SJSA1 (cell line): ENCODE measurements around the gene SLC38A1. TPM values are rescaled to one million over a fixed set of nuclear protein-coding genes. Genes with fewer than 3 reads are reported as not detected.
"Not testable (repeated sequence)": the region's sequence is repeated elsewhere in the genome, so short reads cannot be mapped to it uniquely, and the experiment has no call there.

Experiments
- DNase-seq, 2 experiments: peaks; one replicate each; pipeline ENCODE4 v3.0.0-alpha.2; 2015 to 2020; ENCODE audit warnings: low spot score in 2 of 2, low read depth in 1 of 2
- H3K27ac ChIP-seq: fragments of 250-450 bp; sonication (Bioruptor Pico); 2 replicates; pipeline ENCODE4 v1.5.1; 2020; ENCODE audit warnings: mild to moderate bottlenecking, moderate library complexity
- H3K27me3 ChIP-seq: fragments of 250-450 bp; sonication (Bioruptor Pico); replicated peaks from 2 replicates; pipeline ENCODE4 v1.5.1; 2020; ENCODE audit warnings: mild to moderate bottlenecking, moderate library complexity
- H3K36me3 ChIP-seq: fragments of 250-450 bp; sonication (Bioruptor Pico); 2 replicates; pipeline ENCODE4 v1.5.1; 2020; ENCODE audit warnings: mild to moderate bottlenecking
- H3K4me1 ChIP-seq: fragments of 250-450 bp; sonication (Bioruptor Pico); replicated peaks from 2 replicates; pipeline ENCODE4 v1.6.1; 2021; ENCODE audit warnings: mild to moderate bottlenecking
- H3K4me3 ChIP-seq: fragments of 250-450 bp; sonication (Bioruptor Pico); 2 replicates; pipeline ENCODE4 v1.5.1; 2020; ENCODE audit warnings: mild to moderate bottlenecking
- H3K9me3 ChIP-seq: fragments of 250-450 bp; sonication (Bioruptor Pico); replicated peaks from 2 replicates; pipeline ENCODE4 v1.5.1; 2020; ENCODE audit warnings: mild to moderate bottlenecking
- total RNA-seq: library from RNA; depleted of rRNA; stranded (reverse); fragments of >200 nt; shearing (Covaris generic); gene quantifications from 2 replicates; pipeline ENCODE4 v1.2.3, GENCODE V29; 2014

SLC38A1 gene
- total RNA-seq, 1 experiment from 2014 or later, result 15.6 TPM

DNA sequence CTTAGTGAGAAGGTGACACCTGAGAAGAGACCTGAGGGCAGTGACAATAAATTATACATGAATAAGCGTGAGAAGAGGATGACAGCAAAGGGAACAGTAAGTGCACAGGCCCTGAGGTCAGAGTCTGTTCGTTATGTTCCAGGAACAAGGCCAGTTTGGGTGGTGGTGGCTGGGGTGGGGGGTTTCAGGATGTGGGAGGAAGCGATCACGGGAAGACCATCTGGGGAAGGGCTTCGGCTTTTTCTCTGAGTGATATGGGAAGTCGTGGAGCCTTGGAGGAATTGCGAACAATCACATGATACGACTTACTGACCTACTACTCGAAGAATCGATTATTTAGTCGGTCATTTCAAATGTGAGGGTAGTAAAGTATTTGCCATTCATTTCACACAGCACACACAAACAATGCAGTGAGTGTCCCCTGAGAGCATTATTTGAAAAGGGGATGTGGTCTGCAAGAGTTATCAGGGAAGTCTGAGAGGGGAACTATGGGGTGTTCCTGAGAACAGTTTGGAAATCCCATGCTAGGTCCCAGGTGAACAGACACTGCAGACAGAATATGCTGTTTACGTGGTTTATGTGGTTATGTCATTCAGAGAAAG, 94.7 kb downstream of the SLC38A1 start:
- no peak overlapping the region for H3K4me3 ChIP-seq

DNA sequence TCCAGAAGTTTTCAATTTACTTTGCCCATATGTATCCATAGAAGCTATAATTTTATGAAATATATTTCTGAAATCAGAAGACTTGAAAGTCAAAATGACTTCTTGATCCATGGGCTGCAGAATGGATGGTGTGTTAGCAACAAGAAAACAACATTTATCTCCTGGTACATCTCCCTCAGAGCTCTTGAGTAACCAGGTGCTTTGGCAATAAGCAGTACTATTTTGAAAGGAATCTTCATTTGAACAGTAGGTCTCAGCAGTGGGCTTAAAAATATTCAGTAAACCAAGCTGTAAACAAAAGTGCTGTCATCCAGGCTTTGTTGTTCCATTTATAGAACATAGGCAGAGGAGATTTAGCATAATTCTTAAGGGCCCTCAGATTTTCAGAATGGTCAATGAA, 100.4 kb downstream of the SLC38A1 start:
- no peak for DNase-seq
- Histone ChIP-seq H3K9me3 (no peaks in the 10 kb centered on the region; the same call in 1 of the 2 replicates), H3K4me3 (no peak overlapping the region), H3K4me1 (no peaks in the 10 kb centered on the region), H3K27ac (no peak overlapping the region), H3K36me3 (no peaks in the 10 kb centered on the region), H3K27me3 (0 out of 2 replicates have a peak, but pooled peaks cover 2% of the 10 kb centered on the region)

More for the DNA sequence above, 94.7 kb downstream of the SLC38A1 start:
- Histone ChIP-seq H3K9me3 (no peaks in the 10 kb centered on the region), H3K4me1 (no peaks in the 10 kb centered on the region), H3K27ac (no peak overlapping the region), H3K36me3 (no peaks in the 10 kb centered on the region), H3K27me3 (no peaks in the 10 kb centered on the region)
- no peak for DNase-seq

DNA sequence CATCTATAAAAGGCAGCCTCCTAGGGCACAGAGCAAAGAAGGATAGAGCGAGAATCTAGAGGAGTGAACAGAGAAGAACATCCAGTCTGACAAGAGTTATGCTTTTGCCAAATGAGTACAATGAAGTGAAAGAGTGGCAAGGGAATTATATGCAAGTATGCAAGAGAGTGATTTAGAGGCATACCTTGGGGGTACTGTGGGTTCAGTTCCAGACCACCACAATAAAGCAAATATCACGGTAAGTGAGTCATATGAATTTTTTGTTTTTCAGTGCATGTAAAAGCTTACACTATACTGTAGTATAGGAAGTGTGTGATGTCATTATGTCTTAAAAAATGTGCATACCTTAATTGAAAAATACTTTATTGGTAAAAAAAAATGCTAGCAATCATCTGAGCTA, 101.4 kb downstream of the SLC38A1 start:
- Histone ChIP-seq H3K9me3 (no peaks in the 10 kb centered on the region; the same call in 1 of the 2 replicates), H3K27ac (no peak overlapping the region), H3K4me1 (no peaks in the 10 kb centered on the region), H3K36me3 (no peaks in the 10 kb centered on the region), H3K4me3 (no peak overlapping the region), H3K27me3 (0 out of 2 replicates have a peak, but pooled peaks cover 2% of the 10 kb centered on the region)
- DNase-seq, result no peak

DNA sequence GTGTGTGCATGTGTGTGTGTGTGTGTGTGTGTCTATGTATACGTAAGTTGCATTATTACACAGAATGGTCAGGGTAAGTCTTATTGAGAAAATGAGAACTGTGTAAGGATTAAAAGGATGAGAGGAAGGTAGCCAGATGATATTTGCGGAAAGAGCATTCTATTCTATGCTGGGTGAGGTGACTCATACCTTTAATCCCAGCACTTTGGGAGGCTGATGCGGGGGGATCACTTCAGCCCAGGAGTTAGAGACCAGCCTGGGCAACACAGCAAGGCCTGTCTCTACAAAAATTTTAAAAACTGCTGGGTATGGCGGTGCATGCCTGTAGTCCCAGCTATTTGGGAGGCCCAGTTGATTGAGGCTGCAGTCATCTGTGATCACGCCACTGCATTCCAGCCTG, 103.7 kb downstream of the SLC38A1 start:
- Histone ChIP-seq H3K4me1 (no peaks in the 10 kb centered on the region), H3K27ac (no peak overlapping the region), H3K27me3 (0 out of 2 replicates have a peak, but pooled peaks cover 2% of the 10 kb centered on the region), H3K4me3 (no peak overlapping the region), H3K36me3 (no peaks in the 10 kb centered on the region), H3K9me3 (no peaks in the 10 kb centered on the region; the same call in 1 of the 2 replicates)
- no peak for DNase-seq

DNA sequence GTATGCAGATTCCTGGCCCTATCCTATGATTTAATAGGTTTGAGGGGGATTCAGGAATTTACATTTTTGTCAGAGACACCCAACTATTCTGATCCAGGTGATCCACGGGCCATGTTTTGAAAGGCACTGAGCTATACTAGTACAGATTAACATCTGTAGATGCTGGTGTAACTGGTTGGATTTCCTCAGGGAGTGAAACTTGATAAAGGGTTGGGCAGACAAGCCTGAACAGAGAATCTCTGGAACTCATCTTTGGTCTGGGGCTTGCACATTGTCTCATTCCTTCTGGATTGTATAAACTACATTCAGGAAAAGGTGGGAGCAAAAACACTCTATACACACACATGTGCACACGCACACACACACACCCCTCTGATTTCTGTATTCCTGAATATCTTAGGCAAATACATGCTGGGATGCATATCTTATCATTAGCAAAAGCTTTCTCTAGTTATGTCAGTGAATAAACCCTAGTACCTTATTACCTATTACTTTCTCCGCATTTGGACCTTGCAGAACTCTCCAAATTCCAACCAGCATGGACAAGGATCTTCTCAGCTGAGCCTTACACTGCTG, 104.6 kb downstream of the SLC38A1 start:
- no peak for DNase-seq
- Histone ChIP-seq H3K4me3 (no peak overlapping the region), H3K9me3 (no peaks in the 10 kb centered on the region; the same call in 1 of the 2 replicates), H3K4me1 (no peaks in the 10 kb centered on the region), H3K27me3 (0 out of 2 replicates have a peak, but pooled peaks cover 2% of the 10 kb centered on the region), H3K27ac (no peak overlapping the region), H3K36me3 (no peaks in the 10 kb centered on the region)

DNA sequence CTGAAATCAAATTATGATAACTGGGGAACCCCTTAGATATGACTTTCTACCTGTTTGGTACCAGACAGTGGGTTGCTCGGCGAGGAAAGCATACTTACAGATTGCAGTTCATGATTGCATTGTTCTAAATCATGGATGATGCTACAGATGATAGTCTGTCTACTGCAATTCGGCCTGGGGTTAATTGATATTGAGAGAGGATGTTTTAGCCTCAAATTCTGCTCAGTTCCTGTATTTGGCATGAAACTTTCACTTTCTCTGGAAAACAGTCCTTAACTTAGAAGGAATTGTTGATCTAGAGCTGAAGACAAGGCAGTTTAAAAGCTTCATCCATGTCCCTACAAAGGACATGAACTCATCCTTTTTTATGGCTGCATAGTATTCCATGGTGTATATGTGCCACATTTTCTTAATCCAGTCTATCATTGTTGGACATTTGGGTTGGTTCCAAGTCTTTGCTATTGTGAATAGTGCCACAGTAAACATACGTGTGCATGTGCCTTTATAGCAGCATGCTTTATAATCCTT, 106.2 kb downstream of the SLC38A1 start:
- not testable (repeated sequence) for H3K27me3 ChIP-seq, H3K9me3 ChIP-seq, DNase-seq, H3K36me3 ChIP-seq, H3K4me1 ChIP-seq, H3K4me3 ChIP-seq, H3K27ac ChIP-seq

DNA sequence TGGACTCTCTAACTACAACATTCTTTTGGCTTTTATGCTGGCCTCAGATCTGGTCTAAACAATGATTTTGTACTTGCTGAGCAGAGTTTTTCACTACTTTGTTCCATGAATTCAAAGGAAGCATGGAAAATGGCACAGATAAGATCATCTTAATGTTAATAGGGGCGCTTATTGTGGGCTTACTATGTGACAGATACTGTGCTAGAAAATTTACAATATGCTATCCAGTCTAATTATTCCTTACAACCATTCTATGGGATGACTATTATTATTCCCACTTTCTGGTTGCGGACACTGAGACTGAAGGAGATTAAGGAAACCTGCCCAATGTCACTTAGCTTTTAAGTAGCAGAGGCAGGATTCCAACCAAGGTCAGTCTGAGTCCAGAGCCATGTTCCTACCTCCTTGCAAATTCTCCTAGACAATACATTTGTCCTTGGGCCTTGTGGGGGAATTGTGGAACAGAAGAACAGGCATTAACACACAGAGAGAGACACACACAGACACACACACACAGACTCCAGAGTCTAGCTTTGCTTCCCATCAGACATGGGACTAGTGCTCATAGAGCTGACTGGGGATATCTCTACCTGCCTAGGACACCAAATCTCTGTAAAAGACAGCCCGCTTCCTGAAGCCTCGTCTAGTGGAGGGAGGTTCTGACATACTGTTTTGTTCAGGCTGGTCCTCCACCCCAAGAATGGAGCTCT, 107.7 kb downstream of the SLC38A1 start:
- Histone ChIP-seq H3K27ac (no peak overlapping the region), H3K4me1 (no peaks in the 10 kb centered on the region), H3K27me3 (no peaks in the 10 kb centered on the region), H3K9me3 (no peaks in the 10 kb centered on the region), H3K4me3 (no peak overlapping the region), H3K36me3 (no peaks in the 10 kb centered on the region)
- DNase-seq, result no peak

DNA sequence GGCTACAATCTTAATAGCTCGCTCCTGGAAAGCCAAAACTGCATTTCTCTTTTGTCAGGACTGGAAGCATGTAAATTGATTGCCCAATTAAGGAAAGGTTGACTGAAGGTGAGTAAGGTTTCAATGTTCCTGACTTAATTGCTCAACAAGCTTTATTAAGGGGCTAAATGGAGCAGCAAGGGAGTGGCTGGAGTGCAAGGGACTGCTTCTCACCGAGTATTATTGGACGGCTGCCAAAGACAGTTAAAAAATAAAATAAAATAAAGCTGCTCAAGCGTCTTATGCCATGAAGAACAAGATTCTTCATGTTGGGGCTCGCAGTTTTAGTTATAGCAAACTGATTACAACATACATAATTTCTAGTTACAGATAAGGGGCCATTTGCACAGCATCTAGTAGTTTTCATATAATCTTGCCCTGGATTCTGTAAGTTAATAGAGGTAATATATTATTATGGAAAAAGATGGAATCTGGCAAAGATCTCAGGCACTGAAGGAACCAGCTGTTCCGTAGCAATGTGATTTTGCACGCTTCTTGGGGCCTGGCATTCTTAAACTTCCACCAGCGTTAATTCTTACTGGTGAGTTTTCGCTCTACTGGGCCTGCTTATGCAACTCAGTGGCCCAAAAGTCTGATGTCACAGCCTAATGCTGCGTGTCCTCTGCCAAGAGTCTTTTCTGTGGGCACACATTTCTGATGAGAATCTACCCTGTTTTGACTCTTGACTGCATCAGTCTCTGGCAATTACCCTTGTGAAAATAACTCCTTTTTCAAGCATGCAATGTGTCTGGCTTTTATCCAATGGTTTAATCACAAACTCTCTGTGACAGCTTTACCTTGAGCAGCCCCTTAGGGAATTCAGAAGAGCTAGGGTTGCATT, 108.5 kb downstream of the SLC38A1 start:
- Histone ChIP-seq H3K4me1 (no peaks in the 10 kb centered on the region), H3K36me3 (no peaks in the 10 kb centered on the region), H3K4me3 (no peak overlapping the region), H3K27me3 (no peaks in the 10 kb centered on the region), H3K9me3 (no peaks in the 10 kb centered on the region), H3K27ac (no peak overlapping the region)
- no peak for DNase-seq

DNA sequence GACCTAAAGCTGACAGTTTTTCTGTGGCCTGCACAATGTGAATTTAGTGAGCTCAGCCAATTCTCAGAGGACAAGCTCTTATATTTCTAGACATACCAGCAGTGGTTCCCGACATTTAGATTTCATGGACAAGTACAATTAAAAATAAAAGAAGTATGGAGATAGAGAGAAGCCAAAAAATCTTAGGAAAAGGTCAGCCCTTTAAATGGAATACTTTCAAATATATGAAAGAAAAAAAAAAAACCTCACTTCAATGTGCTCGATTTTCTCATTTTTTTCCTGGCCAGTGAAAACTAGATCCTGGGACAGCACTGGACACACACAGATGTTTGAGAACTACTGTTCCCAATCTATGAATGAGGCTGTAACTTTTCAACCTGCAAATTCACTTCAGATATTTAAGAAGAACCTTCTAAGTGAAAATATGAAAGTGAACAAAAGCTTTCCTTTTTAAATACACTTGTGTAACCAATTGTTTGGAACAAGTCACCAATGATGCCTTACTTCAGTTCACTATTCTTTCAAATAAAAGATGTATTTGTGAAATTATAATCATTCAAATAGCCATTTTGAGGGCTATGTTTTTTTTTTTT, 109.4 kb downstream of the SLC38A1 start:
- H3K4me1 ChIP-seq, result peaks cover under 1% of the 10 kb centered on the region; the same call in 1 of the 2 replicates
- no peak overlapping the region for H3K27ac ChIP-seq
- H3K4me3 ChIP-seq, result no peak overlapping the region
- H3K9me3 ChIP-seq, result no peaks in the 10 kb centered on the region
- no peaks in the 10 kb centered on the region for H3K36me3 ChIP-seq
- H3K27me3 ChIP-seq, result no peaks in the 10 kb centered on the region
- DNase-seq, result no peak

DNA sequence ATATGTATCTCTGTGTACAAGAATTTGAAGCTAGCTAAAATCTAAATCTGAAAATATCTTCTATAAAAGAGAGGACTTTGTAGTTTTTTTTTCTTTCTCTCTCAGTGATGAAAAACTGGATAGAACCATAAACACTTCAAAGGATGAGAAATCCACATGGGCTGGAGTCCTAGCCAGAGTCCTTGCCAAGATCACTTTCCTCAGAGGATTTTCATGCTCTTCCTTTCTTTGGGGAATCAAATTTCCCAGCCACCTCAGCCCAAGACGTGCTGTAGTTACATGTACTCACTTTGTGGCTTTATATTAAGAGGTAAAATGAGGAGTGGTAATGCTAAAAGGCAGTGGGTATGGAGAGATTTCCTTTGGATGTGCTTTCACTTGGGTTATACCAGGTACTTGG, 110.3 kb downstream of the SLC38A1 start:
- no peaks in the 10 kb centered on the region for H3K36me3 ChIP-seq
- no peaks in the 10 kb centered on the region for H3K9me3 ChIP-seq
- H3K4me3 ChIP-seq, result no peak overlapping the region
- H3K4me1 ChIP-seq, result peaks cover 9% of the 10 kb centered on the region
- DNase-seq, result no peak
- no peaks in the 10 kb centered on the region for H3K27me3 ChIP-seq
- no peak overlapping the region for H3K27ac ChIP-seq

DNA sequence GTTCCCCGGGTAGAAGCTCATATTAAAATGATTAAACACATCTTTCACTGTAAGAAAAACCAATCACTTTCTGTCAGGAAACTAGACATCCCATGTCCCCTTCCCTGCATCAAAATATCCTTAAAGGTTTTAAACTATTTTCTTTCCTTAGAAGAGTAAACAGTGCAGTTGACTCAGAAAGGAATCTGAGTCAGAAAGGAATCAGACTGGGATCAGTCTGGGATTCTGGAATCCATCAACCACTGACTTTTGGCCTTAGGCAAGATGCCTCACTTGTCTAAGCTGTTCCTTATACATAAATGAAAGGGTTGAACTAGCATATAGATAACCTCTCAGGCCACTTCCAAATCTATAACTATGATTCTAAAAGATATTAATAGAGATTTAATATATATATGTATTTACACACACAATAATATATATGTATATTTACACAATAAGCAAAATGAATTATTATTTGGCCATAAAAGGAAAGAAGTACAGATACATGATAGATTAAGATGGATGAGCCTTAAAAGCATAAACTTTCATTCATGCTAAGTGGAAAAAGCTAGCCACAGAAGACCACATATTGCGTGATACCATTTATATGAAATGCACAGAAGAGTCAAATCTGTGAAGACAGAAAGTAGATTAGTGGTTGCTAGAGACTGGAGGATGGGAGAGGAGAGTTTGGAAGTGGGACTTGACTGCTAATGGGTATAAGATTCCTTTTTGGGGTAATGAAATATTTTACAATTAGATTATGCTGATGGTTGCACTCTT, 114.4 kb downstream of the SLC38A1 start:
- Histone ChIP-seq H3K4me3 (no peak overlapping the region), H3K4me1 (peaks cover 11% of the 10 kb centered on the region), H3K27ac (peak overlapping the region; percentile 25; the same call in 1 of the 2 replicates), H3K36me3 (no peaks in the 10 kb centered on the region), H3K27me3 (no peaks in the 10 kb centered on the region), H3K9me3 (no peaks in the 10 kb centered on the region)
- DNase-seq, result peak in 1 of 2 experiments; percentile 46

DNA sequence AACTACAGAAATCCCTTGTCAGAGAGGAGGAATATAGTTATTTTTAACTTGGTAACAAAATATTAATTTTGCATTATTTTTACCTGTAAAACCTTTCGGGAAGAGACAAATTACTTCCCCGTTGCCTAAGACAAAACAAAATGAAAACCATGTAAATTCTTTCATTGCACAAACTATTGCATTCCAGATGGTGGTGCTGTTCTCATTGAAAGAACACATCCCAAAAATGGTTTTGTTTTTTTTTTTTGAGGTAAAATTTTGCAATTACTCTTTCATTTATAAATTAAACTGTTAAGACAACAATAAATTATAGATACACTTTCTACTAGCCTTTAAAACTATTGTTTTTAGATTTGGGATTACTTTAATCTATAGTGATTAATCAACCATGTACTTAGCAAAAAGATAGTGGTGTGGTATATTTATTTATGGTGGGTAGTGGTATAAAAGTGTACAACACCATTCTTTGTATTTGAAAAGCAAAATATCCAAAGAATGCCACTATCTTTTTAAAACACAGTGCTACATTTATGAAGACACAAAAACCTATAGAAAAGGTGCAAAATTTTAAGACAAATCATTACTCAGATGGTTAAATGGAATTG, 115.5 kb downstream of the SLC38A1 start:
- peaks cover 11% of the 10 kb centered on the region for H3K4me1 ChIP-seq
- H3K4me3 ChIP-seq, result no peak overlapping the region
- H3K27ac ChIP-seq, result no peak overlapping the region
- no peaks in the 10 kb centered on the region for H3K9me3 ChIP-seq
- peak in 1 of 2 experiments; percentile 12 for DNase-seq
- H3K27me3 ChIP-seq, result no peaks in the 10 kb centered on the region
- no peaks in the 10 kb centered on the region for H3K36me3 ChIP-seq
